ENCODE measurements around the gene ZDHHC14.

Gene ZDHHC14

GRCh38 chr6:157493576-157493975 is 112.6 kb downstream of the ZDHHC14 start:
- no peak overlapping the region for H3K4me3 ChIP-seq (ENCODE audit: low read depth, low read length)

GRCh38 chr6:157494132-157494710 is 113.2 kb downstream of the ZDHHC14 start:
- no peak overlapping the region for H3K4me3 ChIP-seq (ENCODE audit: low read depth, low read length)
- no peak for TF ChIP-seq CTCF (IDR thresholded peaks at IDR 0.05; ENCODE audit: low read depth, low read length)

More at GRCh38 chr6:157493576-157493975, 112.6 kb downstream of the ZDHHC14 start:
- TF ChIP-seq CTCF (IDR thresholded peaks at IDR 0.05; ENCODE audit: low read depth, low read length) = no peak

- no peak overlapping the region for H3K4me3 ChIP-seq (ENCODE audit: low read depth, low read length)
- TF ChIP-seq CTCF (IDR thresholded peaks at IDR 0.05; ENCODE audit: low read depth, low read length) = no peak
Measured at GRCh38 chr6:157496534-157497095, 115.6 kb downstream of the ZDHHC14 start.

- TF ChIP-seq CTCF (IDR thresholded peaks at IDR 0.05; ENCODE audit: low read depth, low read length) = no peak
- no peak overlapping the region for H3K4me3 ChIP-seq (ENCODE audit: low read depth, low read length)
Measured at GRCh38 chr6:157497579-157497978, 116.6 kb downstream of the ZDHHC14 start.

- no peak for TF ChIP-seq CTCF (IDR thresholded peaks at IDR 0.05; ENCODE audit: low read depth, low read length)
- no peak overlapping the region for H3K4me3 ChIP-seq (ENCODE audit: low read depth, low read length)
Measured at GRCh38 chr6:157498817-157499216, 117.8 kb downstream of the ZDHHC14 start.

GRCh38 chr6:157500022-157500421 is 119.0 kb downstream of the ZDHHC14 start:
- no peak for TF ChIP-seq CTCF (IDR thresholded peaks at IDR 0.05; ENCODE audit: low read depth, low read length)
- no peak overlapping the region for H3K4me3 ChIP-seq (ENCODE audit: low read depth, low read length)

GRCh38 chr6:157503018-157503747 is 122.2 kb downstream of the ZDHHC14 start:
- no peak for TF ChIP-seq CTCF (IDR thresholded peaks at IDR 0.05; ENCODE audit: low read depth, low read length)
- H3K4me3 ChIP-seq (ENCODE audit: low read depth, low read length) = no peak overlapping the region
